ENCODE results near the gene CKB. TPM values are rescaled to one million over a fixed set of nuclear protein-coding genes. Genes with fewer than 3 reads are reported as not detected.

The CKB gene
- total and polyA plus RNA-seq, 4 donors: 9.0 to 32.9 (median 20.4) TPM

DNA sequence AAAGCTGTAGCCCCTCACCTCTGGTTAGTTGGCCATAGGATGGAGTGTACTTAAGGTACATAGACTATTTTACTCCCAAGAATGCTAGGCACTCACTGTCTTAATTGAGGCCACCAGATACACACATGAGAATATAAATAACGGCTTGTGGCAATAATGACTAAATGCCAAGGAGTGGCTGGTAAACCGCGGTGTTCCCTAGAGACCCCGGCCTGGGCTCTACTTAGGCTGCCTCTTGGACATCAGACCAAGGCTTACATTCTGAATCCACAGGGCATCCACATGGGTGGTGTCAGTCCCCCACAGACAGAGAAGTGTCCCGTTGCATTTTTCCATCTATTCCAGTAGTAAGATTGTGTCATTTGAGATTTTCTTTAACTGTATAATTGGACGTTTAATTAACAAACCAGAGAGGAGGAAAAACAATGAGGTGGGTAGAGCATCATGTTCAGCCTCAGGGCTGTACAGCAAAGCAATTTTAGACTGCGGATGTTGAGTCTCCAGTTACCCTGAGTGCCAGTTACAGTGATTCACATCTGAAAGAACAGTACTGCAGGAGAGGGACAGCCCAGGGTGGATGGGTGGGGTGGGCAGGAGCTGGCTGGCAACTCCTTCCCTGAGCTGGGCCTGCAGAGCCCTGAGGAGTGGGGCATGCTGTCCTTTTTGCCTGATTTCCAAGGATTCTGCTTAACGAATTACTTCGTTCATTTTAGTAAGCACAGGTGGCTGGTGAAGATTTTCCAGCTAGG is 20.5 kb downstream of the CKB start:
- peaks cover 0 to 2% (median under 1%) of the 10 kb centered on the region in 4 donors for H3K4me1 ChIP-seq (ENCODE audit: control insufficient read depth in 4 of 4, insufficient read depth in 4 of 4, low read length in 3 of 4)
- no peak overlapping the region for H3K9ac ChIP-seq (ENCODE audit: low read depth in 1 of 2, low read length in 2 of 2)
- H3K4me3 ChIP-seq (ENCODE audit: low read depth in 1 of 3, low read length in 3 of 3): no peak overlapping the region
- 92% methylated on average over 9 of the region's 9 CpGs for WGBS
- DNase-seq (ENCODE audit: low spot score): no peak
- TF ChIP-seq RAD21 (IDR thresholded peaks at IDR 0.05) (no peak), SP1 (IDR thresholded peaks at IDR 0.05) (no peak), JUND (IDR thresholded peaks at IDR 0.05) (no peak), HNF4G (IDR thresholded peaks at IDR 0.05) (no peak), NR2F2 (IDR thresholded peaks at IDR 0.05) (no peak), YY1 (IDR thresholded peaks at IDR 0.05) (no peak), FOXA1 (IDR thresholded peaks at IDR 0.05) (no peak), EGR1 (IDR thresholded peaks at IDR 0.05; ENCODE audit: low read depth in 2 of 2) (no peak), FOXA2 (IDR thresholded peaks at IDR 0.05) (no peak), GABPA (IDR thresholded peaks at IDR 0.05 in 1 of 2, conservative IDR thresholded peaks at IDR 0.05 in 1 of 2) (no peak)
- TF ChIP-seq, protein P1, sequence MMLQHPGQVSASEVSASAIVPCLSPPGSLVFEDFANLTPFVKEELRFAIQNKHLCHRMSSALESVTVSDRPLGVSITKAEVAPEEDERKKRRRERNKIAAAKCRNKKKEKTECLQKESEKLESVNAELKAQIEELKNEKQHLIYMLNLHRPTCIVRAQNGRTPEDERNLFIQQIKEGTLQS (IDR thresholded peaks at IDR 0.05): no peak
- TF ChIP-seq, protein P2, sequence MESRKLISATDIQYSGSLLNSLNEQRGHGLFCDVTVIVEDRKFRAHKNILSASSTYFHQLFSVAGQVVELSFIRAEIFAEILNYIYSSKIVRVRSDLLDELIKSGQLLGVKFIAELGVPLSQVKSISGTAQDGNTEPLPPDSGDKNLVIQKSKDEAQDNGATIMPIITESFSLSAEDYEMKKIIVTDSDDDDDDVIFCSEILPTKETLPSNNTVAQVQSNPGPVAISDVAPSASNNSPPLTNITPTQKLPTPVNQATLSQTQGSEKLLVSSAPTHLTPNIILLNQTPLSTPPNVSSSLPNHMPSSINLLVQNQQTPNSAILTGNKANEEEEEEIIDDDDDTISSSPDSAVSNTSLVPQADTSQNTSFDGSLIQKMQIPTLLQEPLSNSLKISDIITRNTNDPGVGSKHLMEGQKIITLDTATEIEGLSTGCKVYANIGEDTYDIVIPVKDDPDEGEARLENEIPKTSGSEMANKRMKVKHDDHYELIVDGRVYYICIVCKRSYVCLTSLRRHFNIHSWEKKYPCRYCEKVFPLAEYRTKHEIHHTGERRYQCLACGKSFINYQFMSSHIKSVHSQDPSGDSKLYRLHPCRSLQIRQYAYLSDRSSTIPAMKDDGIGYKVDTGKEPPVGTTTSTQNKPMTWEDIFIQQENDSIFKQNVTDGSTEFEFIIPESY (IDR thresholded peaks at IDR 0.05): no peak
- TF ChIP-seq, protein P3, sequence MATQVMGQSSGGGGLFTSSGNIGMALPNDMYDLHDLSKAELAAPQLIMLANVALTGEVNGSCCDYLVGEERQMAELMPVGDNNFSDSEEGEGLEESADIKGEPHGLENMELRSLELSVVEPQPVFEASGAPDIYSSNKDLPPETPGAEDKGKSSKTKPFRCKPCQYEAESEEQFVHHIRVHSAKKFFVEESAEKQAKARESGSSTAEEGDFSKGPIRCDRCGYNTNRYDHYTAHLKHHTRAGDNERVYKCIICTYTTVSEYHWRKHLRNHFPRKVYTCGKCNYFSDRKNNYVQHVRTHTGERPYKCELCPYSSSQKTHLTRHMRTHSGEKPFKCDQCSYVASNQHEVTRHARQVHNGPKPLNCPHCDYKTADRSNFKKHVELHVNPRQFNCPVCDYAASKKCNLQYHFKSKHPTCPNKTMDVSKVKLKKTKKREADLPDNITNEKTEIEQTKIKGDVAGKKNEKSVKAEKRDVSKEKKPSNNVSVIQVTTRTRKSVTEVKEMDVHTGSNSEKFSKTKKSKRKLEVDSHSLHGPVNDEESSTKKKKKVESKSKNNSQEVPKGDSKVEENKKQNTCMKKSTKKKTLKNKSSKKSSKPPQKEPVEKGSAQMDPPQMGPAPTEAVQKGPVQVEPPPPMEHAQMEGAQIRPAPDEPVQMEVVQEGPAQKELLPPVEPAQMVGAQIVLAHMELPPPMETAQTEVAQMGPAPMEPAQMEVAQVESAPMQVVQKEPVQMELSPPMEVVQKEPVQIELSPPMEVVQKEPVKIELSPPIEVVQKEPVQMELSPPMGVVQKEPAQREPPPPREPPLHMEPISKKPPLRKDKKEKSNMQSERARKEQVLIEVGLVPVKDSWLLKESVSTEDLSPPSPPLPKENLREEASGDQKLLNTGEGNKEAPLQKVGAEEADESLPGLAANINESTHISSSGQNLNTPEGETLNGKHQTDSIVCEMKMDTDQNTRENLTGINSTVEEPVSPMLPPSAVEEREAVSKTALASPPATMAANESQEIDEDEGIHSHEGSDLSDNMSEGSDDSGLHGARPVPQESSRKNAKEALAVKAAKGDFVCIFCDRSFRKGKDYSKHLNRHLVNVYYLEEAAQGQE (IDR thresholded peaks at IDR 0.05): no peak
- peaks cover 9 to 47% (median 31%) of the 10 kb centered on the region in 4 donors for H3K36me3 ChIP-seq (ENCODE audit: control insufficient read depth in 4 of 4, insufficient read depth in 3 of 4, low read depth in 1 of 4, low read length in 3 of 4)
- no peaks in the 10 kb centered on the region for H3K27me3 ChIP-seq (ENCODE audit: control insufficient read depth in 4 of 4, insufficient read depth in 4 of 4, low read length in 3 of 4)
- H3K9me3 ChIP-seq (ENCODE audit: control insufficient read depth in 4 of 4, low read length in 3 of 4): no peaks in the 10 kb centered on the region
- H3K27ac ChIP-seq (ENCODE audit: low read depth in 1 of 2, low read length in 2 of 2): no peak overlapping the region

DNA sequence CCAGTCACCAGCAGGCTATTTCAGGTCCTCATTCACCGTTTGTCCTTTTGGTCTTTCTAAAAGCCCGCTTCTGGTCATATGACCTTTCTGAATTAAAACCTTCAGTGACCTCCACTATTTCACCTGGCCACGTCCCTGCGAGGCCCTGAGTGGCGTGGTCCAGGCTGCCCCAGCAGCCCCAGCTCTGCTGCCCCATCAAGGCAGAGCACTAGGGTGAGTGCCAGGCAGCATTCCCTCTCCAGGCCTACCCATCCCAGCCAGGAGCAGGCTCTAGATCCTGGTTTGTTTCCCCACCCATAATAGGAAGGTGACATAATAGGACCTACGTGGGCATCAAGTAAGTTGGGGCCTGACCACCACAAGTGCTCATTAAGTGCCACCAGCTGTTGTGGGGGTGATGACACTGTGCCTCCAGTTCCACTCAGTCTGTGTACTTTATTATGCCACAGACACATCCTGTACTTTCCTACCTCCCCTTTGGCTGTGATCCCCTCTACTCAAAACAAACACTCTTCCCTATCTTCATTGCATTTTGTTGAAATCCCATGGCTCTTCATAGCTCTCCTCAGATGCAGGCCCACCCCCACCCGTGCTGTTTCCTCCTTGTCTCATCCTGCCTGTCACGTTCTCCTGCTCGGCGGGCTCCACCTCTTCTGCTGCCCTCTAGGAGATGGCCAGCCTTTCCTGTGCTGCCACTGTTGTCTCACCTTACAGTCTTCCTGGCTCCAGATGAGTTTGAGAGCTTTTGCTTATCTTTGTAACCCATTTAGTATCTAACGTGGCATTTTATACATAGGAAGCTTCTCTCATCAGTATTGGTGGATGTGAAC is 21.4 kb downstream of the CKB start:
- 84% methylated on average over 11 of the region's 11 CpGs for WGBS
- Histone ChIP-seq H3K4me1 (ENCODE audit: control insufficient read depth in 4 of 4, insufficient read depth in 4 of 4, low read length in 3 of 4) (peaks cover 0 to 2% (median under 1%) of the 10 kb centered on the region in 4 donors), H3K27ac (ENCODE audit: low read depth in 1 of 2, low read length in 2 of 2) (no peak overlapping the region), H3K36me3 (ENCODE audit: control insufficient read depth in 4 of 4, insufficient read depth in 3 of 4, low read depth in 1 of 4, low read length in 3 of 4) (peaks cover 9 to 47% (median 31%) of the 10 kb centered on the region in 4 donors), H3K4me3 (ENCODE audit: low read depth in 1 of 3, low read length in 3 of 3) (no peak overlapping the region), H3K9me3 (ENCODE audit: control insufficient read depth in 4 of 4, low read length in 3 of 4) (no peaks in the 10 kb centered on the region), H3K27me3 (ENCODE audit: control insufficient read depth in 4 of 4, insufficient read depth in 4 of 4, low read length in 3 of 4) (no peaks in the 10 kb centered on the region), H3K9ac (ENCODE audit: low read depth in 1 of 2, low read length in 2 of 2) (no peak overlapping the region)
- no peak for DNase-seq (ENCODE audit: low spot score)
- TF ChIP-seq, protein P4, sequence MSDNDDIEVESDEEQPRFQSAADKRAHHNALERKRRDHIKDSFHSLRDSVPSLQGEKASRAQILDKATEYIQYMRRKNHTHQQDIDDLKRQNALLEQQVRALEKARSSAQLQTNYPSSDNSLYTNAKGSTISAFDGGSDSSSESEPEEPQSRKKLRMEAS (IDR thresholded peaks at IDR 0.05): no peak
- TF ChIP-seq, protein P2 (IDR thresholded peaks at IDR 0.05): no peak
- TF ChIP-seq YY1 (IDR thresholded peaks at IDR 0.05) (no peak), SP1 (IDR thresholded peaks at IDR 0.05) (no peak), NR2F2 (IDR thresholded peaks at IDR 0.05) (no peak)

All from liver (tissue), 9 donors.